Fibroblast of lung (primary cell): ENCODE data around the gene CERS4.

Experiments used
- CTCF ChIP-seq, 2 donors: IDR thresholded peaks in 1 of 2; conservative IDR thresholded peaks in 1 of 2; 1 replicate in 1 of 2; 2 replicates in 1 of 2; pipeline ENCODE4 v1.5.1; 2011 to 2012; ENCODE audit warnings: low read length in 2 of 2, control low read depth in 1 of 2, inconsistent platforms in 1 of 2, low read depth in 1 of 2, mild to moderate bottlenecking in 1 of 2
- EZH2 ChIP-seq: IDR thresholded peaks from 2 replicates; pipeline ENCODE4 v1.5.1; 2012; ENCODE audit warnings: low read length, control low read depth, mild to moderate bottlenecking; ENCODE audit errors: missing control alignments

GRCh38 chr19:8257052-8257443 lies 47.9 kb downstream of the CERS4 start:
- TF ChIP-seq CTCF (conservative IDR thresholded peaks at IDR 0.05 in 1 of 2, IDR thresholded peaks at IDR 0.05 in 1 of 2; ENCODE audit: low read depth in 1 of 2, low read length in 2 of 2) (no peak), EZH2 (no peak)
